Uterus (tissue), 2 donors: Measurements from ENCODE around the gene CAVIN1.
"Not testable (repeated sequence)": the region's sequence is repeated elsewhere in the genome, so short reads cannot be mapped to it uniquely, and the experiment has no call there.

Experiments used
- POLR2A ChIP-seq, 2 donors: fragments of 450-650 bp; IDR thresholded peaks; one replicate each; pipeline ENCODE4 v1.6.1; 2016; ENCODE audit warnings: antibody characterized with exemption in 2 of 2, mild to moderate bottlenecking in 1 of 2, moderate library complexity in 1 of 2
- TF ChIP-seq, protein P1 (sequence below), 4 experiments: fragments of 200-600 bp in 2 of 4; fragments of 450-650 bp in 2 of 4; sonication (generic) in 2 of 4; IDR thresholded peaks; one replicate each; pipeline ENCODE4 v1.5.1; 2016 to 2019; ENCODE audit warnings: antibody characterized with exemption in 4 of 4, mild to moderate bottlenecking in 2 of 4, moderate library complexity in 1 of 4

DNA sequence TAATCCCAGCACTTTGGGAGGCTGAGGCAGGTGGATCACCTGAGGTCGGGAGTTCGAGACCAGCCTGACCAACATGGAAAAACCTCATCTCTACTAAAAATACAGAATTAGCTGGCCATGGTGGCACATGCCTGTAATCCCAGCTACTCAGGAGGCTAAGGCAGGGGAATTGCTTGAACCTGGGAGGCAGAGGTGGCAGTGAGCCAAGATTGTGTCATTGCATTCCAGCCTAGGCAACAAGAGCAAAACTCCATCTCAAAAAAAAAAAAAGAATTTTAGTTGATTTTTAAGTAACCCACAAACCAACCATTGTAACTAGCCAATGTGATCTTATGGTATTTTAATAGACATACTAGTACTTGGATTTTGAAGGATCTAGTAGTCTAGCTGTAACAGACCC is 62.7 kb downstream of the CAVIN1 start:
- TF ChIP-seq, protein P1, sequence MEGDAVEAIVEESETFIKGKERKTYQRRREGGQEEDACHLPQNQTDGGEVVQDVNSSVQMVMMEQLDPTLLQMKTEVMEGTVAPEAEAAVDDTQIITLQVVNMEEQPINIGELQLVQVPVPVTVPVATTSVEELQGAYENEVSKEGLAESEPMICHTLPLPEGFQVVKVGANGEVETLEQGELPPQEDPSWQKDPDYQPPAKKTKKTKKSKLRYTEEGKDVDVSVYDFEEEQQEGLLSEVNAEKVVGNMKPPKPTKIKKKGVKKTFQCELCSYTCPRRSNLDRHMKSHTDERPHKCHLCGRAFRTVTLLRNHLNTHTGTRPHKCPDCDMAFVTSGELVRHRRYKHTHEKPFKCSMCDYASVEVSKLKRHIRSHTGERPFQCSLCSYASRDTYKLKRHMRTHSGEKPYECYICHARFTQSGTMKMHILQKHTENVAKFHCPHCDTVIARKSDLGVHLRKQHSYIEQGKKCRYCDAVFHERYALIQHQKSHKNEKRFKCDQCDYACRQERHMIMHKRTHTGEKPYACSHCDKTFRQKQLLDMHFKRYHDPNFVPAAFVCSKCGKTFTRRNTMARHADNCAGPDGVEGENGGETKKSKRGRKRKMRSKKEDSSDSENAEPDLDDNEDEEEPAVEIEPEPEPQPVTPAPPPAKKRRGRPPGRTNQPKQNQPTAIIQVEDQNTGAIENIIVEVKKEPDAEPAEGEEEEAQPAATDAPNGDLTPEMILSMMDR (IDR thresholded peaks at IDR 0.05) = not testable (repeated sequence)
- TF ChIP-seq POLR2A (IDR thresholded peaks at IDR 0.05) = not testable (repeated sequence)
